Retina (tissue), 1 donor: ENCODE data around the gene HHAT.
A peak's percentile ranks its signal among the peaks of the same experiment; 100 is the strongest.

ENCODE experiments used
- DNase-seq: peaks from one replicate; pipeline ENCODE4 v3.0.0-alpha.2; 2016

The HHAT gene

GRCh38 chr1:210691039-210691610, 362.4 kb downstream of the HHAT start:
- DNase-seq = no peak

- DNase-seq = no peak
These were observed 364.1 kb downstream of the HHAT start for GRCh38 chr1:210692796-210693195.

DNA sequence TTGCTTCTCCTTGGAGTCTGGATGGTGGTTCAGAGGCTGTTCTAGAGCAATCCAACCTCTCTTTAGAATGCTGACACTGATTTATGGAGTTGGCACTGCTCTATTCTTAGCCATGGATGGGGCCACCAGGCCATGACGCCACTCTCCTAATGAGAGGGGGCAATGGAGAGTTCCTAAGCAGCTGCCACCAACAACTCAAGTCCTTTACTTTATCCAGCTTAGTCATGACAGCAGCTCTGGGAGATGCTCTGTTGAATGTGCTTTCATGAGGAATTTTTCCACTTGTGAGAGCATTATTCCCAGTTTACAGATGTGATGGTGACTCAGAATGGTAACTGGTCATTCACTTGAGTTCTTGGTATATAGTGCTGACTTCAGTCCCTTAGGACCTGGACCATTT, 366.3 kb downstream of the HHAT start:
- no peak for DNase-seq

DNA sequence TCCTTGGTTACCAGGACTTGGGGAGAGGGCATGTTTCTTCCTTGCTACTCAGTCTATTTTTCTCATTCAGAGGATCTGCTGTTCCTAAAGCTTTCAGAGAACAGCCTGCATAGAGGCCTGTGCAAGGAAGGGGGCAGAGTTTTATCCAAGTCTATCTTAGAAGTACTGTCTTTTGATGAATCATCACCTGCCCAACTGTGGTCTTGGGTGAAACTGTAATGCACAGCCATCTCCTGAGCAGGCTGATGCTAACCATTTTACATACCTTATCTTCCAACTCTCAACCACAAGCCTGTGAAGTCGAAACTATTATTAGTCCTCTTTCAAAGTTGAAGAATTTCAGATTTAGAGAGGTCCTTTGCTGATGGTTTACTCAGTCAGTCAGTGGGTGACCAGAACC, 368.0 kb downstream of the HHAT start:
- no peak for DNase-seq

DNA sequence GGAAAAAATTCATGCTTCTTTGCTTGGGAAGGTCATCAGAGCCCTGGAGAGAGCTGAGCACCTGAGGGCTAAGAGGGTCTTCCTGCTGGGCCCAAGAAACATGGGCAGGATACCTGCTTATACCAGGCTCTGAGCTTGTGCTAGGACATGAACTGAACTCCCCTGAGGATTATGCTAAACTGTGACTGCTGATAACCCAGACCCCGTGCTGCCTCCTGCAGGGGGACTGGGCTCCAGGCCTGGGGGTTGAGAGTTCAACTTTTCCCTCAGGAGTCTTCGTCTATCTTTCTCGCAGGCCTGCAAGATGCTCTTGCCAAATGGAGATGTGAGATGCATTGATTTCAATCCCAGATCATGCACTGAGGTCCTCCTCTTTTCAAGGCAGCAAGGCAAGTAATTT, 368.5 kb downstream of the HHAT start:
- DNase-seq = no peak

GRCh38 chr1:210698661-210699060, 370.0 kb downstream of the HHAT start:
- DNase-seq = no peak

- DNase-seq = no peak
These were observed 371.4 kb downstream of the HHAT start for GRCh38 chr1:210700083-210700482.

DNA sequence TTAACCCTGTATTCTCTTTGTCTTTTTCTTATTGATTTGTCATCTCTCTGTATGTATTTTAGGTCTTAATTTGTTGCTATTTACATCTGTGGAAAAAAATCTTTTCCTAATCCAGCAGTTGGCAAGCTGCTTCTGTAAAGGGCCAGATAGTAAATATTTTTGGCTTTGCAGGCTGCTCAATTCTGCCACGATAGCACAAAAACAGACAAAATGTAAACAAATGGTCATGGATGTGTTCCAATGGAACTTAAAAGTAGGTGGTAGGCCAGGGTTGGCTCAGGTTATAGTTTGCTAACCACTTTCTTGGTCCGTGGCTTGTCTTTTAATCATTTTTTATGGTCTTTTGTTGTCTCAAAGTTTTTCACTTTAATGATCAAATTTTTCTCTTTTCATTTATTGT, 371.8 kb downstream of the HHAT start:
- no peak for DNase-seq

GRCh38 chr1:210702506-210702905, 373.8 kb downstream of the HHAT start:
- DNase-seq = no peak

DNA sequence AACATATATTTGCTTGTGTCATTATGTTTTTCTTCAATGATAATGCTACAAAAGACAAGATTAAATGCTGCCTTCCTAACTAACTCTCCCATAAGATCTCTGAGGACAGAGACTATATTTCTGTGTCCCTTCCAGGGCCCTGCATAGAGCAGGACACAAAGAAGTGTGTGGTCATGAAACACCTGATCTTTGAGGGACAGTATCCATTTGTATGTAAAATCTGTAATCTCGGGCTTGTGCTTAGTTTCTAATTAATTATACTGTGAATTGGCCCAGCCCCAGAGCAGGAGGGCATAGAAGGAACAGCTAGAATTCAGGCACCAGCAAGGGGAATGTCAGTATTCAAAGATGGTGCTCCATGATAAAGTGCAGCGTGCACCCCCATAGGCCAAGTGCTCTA, 374.9 kb downstream of the HHAT start:
- DNase-seq = no peak

DNA sequence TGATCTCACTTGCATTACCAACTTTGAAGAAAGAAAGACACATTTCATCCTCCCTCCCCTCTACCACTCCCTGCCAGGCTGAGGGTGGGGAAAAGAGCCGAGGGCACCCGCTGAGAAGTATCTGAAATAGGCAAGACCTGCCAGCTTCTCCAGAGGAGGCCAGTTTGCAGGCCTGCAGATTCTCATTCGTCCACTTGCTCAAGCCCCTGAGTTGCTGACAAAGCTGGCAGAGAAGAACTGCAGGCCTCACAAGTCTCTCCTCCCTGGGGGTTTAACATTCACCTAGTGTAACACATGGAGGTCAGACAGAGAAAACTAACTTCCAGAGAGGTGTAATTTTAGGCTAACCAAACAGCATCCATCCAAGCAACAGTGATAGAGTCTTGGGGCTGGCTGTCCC, 376.4 kb downstream of the HHAT start:
- no peak for DNase-seq

DNA sequence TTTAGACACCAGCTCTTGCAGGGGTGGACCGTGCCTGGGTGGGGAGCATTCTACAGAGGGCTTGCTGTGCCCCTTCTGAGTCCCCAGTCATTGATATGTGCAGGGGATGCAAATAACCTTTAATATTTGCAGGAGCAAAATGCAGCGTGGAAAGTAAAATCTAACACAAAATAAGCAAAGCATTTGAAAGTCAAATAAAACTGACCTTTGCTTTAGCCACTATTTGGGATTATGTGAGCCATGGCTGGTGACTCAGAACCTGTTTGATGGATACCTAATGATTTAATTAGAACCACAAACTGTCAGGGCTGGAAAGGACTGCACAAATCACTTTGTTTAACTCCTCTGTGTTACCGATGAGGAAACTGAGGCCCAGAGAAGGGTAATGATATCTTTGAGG, 377.5 kb downstream of the HHAT start:
- no peak for DNase-seq

DNA sequence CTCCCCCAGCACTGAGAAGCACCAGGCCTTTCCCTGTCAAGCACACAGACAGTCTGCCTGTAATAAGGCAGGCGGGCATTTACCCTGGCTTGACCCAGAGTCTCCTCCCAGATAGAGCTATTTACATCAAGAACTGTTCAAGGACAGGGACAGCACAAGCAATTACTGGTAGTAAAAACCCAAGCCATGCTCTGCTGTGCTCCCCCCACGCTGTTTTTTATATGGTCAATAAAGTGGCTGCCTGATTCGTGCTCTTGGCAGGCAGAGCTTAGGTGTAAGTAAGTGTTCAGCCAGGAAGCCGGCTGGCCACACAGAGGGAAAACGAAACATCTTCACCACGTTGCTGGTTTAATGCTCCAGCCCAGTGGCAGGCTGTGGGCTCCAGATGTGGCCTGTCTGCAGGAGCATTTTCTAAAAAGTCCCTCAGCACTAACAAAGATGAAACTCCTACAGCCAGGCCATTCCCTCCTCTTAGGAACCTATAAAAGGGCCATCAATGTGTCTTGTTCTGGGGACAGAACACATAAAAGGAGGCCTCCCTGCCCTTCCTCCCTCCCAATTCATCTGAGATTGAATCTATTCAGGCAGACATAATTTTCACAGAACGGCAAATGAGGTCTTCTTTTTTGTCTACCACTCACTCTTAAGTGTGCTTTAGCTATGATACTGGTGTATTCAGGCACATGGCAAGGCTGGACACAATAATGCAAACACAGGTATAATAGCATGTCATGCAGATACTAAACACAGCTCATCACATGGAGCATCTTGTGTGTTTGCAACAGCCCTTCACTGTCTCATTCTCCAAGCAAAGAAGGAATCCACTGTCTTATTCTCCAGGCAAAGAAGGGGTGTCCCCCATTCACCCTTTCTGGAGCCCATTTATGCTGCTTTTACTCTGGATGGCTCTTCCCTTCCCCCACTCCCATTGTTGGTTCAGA, 378.9 kb downstream of the HHAT start:
- DNase-seq = peak; percentile 56

DNA sequence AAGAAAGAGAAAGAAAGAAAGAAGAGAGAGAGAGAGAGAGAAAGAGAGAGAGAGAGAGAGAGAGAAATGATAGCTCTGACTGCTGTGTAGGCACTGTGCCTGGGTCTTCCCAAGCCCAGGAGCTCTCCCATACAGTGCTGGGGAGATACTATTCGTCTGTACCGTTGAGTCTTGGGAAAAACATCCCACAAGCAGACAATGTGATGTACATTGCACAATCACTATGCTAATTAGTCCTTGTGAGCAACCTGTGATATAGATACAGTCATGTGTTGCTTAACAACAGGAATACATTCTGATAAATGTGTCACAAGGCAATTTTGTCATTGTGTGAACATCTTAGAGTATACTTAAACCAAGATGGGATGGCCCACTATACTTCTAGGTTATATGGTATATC, 381.0 kb downstream of the HHAT start:
- DNase-seq = no peak

- DNase-seq = no peak
These were observed 383.3 kb downstream of the HHAT start for GRCh38 chr1:210711825-210712612.

GRCh38 chr1:210715072-210715471, 386.4 kb downstream of the HHAT start:
- no peak for DNase-seq

DNA sequence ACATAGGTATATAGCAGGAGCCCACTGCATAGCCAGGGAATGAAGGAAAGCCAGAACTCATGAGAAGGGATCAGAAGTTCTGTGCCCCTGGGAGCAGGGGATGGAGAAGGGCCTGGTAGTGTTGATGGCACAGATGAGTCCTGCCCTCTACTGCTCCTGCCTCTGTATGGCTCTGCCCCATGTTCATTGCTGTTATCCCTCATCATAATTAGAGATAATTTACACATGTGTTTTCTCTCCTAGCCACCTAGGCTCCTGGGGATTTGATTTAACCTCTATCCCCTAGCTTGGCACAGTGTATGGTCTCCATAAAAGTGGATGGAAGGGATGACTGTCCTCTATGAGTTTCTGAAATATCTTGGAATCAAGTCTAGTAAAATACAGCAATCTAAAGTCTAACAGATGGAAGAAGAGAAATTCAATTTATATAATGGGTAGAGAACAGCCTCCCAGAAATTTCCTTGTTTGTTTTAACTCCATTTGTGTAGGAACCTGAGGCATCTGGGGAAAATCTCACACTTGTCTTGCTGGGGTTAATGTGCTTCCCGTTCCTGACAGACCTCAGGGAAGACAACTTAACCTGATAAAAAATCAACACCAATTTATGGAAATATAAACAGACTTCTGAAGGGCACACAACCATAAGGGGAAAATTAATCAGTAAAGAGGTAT, 393.8 kb downstream of the HHAT start:
- no peak for DNase-seq

DNA sequence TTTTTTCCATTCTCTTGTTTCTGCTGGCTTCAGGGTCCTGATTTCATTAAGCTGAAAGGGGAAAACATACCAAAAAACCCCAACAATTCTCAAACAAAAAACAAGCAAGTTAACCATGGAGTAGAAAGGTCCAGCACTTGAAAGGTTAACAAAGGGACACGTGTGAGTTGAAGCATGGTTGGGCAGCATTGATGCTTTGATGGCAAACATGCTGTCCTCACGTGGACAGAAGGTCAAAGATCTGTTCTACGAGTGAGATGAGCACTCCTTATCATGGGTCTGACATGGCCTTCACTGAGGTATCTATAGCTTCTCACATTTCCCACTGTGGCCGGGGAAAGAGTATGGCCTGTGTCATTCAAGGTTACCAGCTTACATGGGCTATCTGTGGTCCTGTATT, 394.9 kb downstream of the HHAT start:
- no peak for DNase-seq

DNA sequence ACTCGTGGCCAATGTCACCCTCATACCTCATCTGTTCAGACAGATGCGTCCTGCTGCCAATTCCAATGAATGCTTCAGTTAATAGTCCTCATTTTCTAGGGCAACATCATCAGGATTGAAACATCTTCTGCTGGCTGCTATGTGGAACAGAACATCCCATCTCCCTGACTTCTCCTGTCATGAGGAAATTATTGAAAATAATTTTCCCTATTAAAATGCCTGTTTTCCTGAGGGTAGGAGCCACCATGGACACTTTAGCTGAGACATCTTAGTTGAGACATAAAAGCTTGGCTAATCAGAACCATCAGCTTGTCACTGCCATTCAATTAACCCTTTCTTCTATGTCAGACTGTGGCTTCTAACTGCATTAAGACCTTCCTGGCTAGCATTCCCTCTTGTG, 396.1 kb downstream of the HHAT start:
- DNase-seq = no peak
